GM11168 (cell line): ENCODE data around the gene NSD1.

Experiments
- in situ Hi-C: fragments of 300-500 bp; cut with MboI; formaldehyde crosslinking; loops from one replicate; pipeline ENCODE4 v1.12.0; 2022; ENCODE audit warnings: low sequenced_read_pairs; ENCODE audit not compliant: unreplicated experiment

The NSD1 gene

GRCh38 chr5:177133096-177133852, at the start of gene NSD1:
Gene NSD1, plus strand, starts transcription at chr5:177133773. Its CDS starts 1,331 bp downstream, at chr5:177135104.
- in situ Hi-C loops = no loop called here

- in situ Hi-C loops = no loop called here
Observed at GRCh38 chr5:177084175-177084574, 49.4 kb upstream of the NSD1 start.

GRCh38 chr5:177085985-177086653, 47.5 kb upstream of the NSD1 start:
- in situ Hi-C loops = no loop called here

GRCh38 chr5:177086654-177087397, 46.7 kb upstream of the NSD1 start, which contains the start of gene FGFR4:
Gene FGFR4, plus strand, starts transcription at chr5:177086915. Its CDS starts 2,688 bp downstream, at chr5:177089603.
- in situ Hi-C loops = no loop called here

GRCh38 chr5:177087398-177088005, 46.1 kb upstream of the NSD1 start:
- in situ Hi-C loops = no loop called here

- in situ Hi-C loops = no loop called here
Observed at GRCh38 chr5:177089127-177089526, 44.4 kb upstream of the NSD1 start.

GRCh38 chr5:177089825-177090641, 43.5 kb upstream of the NSD1 start:
- in situ Hi-C loops = no loop called here

GRCh38 chr5:177090813-177091212, 42.8 kb upstream of the NSD1 start:
- in situ Hi-C loops = no loop called here

GRCh38 chr5:177091232-177091631, 42.3 kb upstream of the NSD1 start:
- in situ Hi-C loops = no loop called here

GRCh38 chr5:177092178-177093081, 41.1 kb upstream of the NSD1 start:
- in situ Hi-C loops = no loop called here

- in situ Hi-C loops = no loop called here
Observed at GRCh38 chr5:177093082-177093712, 40.4 kb upstream of the NSD1 start.

- in situ Hi-C loops = no loop called here
Observed at GRCh38 chr5:177093803-177094202, 39.8 kb upstream of the NSD1 start.

GRCh38 chr5:177094224-177095087, 39.1 kb upstream of the NSD1 start:
- in situ Hi-C loops = no loop called here

GRCh38 chr5:177095088-177095669, 38.4 kb upstream of the NSD1 start:
- in situ Hi-C loops = no loop called here

GRCh38 chr5:177096162-177097015, 37.2 kb upstream of the NSD1 start:
- in situ Hi-C loops = no loop called here
